Thyroid gland (tissue), 4 donors: ENCODE measurements around the gene MSX2.

ENCODE experiments used
- CTCF ChIP-seq, 6 experiments: fragments of 200-600 bp in 3 of 6; fragments of 450-650 bp in 3 of 6; sonication (generic) in 3 of 6; IDR thresholded peaks; one replicate each; pipeline ENCODE4 v1.5.1; 2016 to 2019; ENCODE audit warnings: antibody characterized with exemption in 6 of 6, mild to moderate bottlenecking in 2 of 6, inconsistent platforms in 1 of 6, moderate library complexity in 1 of 6
- POLR2A ChIP-seq, 2 donors: fragments of 450-650 bp; IDR thresholded peaks; one replicate each; pipeline ENCODE4 v1.6.1; 2017; ENCODE audit warnings: antibody characterized with exemption in 2 of 2, mild to moderate bottlenecking in 2 of 2, moderate library complexity in 1 of 2

DNA sequence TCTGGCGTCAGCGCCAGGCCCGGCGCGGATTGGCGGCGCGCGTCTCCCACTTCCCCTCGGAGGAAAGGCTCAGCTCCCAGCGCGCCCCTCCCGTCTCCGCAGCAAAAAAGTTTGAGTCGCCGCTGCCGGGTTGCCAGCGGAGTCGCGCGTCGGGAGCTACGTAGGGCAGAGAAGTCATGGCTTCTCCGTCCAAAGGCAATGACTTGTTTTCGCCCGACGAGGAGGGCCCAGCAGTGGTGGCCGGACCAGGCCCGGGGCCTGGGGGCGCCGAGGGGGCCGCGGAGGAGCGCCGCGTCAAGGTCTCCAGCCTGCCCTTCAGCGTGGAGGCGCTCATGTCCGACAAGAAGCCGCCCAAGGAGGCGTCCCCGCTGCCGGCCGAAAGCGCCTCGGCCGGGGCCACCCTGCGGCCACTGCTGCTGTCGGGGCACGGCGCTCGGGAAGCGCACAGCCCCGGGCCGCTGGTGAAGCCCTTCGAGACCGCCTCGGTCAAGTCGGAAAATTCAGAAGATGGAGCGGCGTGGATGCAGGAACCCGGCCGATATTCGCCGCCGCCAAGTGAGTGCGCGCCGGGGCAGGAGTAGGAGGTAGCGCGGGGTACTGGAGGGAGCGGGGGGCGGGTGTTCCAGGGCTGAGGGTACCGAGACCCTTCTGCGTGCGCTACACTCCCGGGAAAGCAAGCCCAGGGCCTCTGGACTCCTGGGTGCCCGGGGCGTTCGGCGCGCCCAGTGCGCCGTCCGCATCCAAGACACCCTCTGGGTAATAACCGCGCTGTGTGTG lies at the start of gene MSX2:
- TF ChIP-seq CTCF (IDR thresholded peaks at IDR 0.05) (peak in 1 of 6 experiments; percentile 2), POLR2A (IDR thresholded peaks at IDR 0.05) (peak in 1 of 2 donors; percentile 89)
